GM19452 (cell line): ENCODE results near the gene ADAMTS9.
A peak's percentile ranks its signal among the peaks of the same experiment; 100 is the strongest.
"Not testable (repeated sequence)": the region's sequence is repeated elsewhere in the genome, so short reads cannot be mapped to it uniquely, and the experiment has no call there.

Source experiments
- ATAC-seq: cut with Tn5 transposase; IDR thresholded peaks from one replicate; pipeline ENCODE4 v1.9.1; 2021; ENCODE audit not compliant: unreplicated experiment

Gene ADAMTS9

DNA sequence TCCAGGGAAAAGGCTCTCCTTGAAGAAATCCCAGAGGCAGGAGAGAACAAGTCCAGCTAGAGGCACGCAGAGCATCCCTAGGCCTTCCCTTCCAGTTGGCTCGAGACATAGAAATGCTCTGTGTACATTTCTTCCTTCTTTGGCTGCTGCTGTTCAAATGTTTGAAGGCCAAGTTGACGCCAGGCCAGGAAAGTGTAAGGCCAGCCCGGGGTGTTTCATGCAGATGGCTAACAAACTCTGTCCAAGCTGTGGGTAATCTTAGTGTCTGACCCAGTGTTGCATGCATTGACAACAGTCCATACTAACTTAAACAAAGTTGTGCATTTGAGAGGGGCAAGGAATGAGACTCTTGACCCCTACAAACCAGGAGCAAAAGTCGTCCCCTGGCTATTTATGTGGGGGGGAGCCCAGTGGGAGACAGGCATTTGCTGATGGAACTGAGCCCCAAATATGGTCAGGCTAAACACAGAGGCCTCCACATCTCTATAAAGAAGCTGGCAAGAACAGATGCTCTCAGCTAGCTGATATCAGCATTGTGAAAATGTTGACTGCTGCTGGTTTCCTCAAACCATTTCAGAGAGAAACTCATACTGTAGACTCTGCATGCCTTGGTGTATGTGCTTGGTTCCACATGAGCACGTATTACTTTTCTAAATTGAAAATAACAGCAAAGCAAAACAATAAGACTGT is 139.5 kb downstream of the ADAMTS9 start:
- no peak for ATAC-seq

DNA sequence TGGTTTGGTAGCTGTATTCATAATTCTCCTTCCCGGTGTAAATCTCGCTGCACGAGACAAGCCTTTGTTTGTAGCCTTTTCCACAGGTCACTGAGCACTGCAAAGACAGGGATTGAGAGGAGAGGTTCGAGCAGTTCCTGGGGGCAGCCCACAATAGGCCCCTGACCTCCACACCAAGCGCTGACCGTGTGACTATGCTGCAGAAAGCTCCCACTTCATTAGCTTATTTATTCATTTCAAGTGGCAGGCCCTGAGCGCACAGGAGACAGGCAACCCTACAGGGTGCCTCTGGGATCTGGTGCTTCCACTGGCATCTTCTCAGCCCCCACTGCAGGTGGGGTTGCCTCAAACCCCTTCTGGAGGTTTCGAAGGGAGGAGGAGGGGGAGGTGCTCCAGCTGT is 140.9 kb downstream of the ADAMTS9 start:
- no peak for ATAC-seq

DNA sequence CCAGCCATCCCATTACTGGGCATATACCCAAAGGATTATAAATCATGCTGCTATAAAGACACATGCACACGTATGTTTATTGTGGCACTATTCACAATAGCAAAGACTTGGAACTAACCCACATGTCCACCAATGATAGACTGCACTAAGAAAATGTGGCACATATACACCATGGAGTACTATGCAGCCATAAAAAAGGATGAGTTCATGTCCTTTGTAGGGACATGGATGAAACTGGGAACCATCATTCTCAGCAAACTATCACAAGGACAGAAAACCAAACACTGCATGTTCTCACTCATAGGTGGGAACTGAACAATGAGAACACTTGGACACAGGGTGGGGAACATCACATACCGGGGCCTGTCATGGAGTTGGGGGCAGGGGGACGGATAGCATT is 142.6 kb downstream of the ADAMTS9 start:
- not testable (repeated sequence) for ATAC-seq

DNA sequence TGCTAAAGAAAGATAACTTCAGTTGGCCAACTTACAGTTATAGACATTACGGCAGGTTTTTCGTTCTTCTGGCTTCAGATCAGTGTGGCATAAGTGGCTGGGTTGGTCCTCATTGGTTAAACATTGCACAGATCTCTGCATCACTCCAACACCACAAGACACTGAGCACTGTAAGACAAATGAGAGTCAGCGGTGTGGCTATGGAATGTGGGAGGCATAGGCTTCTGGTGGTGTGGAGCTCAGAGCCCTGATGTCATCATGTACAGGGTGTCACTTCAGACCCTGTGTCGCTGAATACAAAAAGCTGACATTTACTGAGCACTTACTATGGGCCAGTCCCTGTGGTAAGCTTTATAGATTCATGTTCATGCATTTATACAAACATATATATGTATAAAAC is 146.0 kb downstream of the ADAMTS9 start:
- no peak for ATAC-seq

DNA sequence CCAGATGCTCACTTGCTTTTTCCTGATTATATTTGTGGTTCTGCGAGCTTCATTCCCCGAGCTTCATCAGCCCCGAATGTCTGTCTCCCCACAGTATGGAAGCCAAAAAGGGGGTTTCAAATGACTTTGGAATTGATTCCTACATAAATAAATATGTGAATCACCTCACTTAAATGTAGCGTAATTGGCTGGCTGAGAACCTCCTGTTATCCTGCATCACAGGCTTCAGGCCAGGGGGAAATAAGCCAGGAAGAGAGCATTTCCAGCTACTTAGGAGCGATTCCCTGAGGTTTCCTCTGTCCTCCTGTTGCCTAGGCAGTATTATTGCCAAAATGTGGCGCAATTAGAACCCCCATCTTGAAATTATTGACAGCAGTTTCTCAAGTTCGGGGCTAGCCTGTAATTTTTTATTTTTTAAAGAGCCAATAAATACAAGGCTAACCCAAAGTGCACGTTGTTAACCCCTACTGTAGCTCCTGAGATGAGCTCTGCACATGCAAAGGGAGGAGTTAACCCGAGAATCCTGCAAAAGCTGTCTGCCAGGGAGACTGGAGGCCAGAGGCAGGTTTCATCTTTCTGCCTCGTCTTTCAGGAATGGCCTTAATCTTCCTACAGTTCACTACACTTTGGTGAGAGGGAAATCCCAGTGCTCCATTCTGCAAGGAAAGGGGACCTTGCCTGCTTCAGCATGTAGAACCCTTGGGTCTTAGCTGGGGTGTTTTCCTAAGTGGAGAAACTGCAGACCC is 148.2 kb downstream of the ADAMTS9 start:
- ATAC-seq = no peak

DNA sequence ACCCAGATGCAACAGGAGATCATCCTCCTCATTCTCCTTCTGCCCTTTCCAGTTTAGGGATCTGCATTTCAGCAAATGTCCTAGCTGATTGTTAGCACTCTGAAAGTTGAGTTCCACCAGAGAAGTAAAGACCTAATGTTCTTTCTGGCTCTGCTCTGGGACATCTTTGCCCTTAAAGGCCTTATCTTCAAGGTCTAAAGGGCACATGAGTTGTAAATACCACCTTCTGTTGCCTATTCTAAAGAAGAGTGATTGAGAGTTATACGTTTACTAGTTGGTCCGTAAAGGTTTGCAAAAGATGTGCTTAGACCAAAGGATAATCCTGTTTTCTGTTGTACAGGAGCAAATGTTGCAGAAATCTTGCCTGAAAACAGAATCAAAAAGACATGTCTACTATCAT is 151.6 kb downstream of the ADAMTS9 start:
- no peak for ATAC-seq

DNA sequence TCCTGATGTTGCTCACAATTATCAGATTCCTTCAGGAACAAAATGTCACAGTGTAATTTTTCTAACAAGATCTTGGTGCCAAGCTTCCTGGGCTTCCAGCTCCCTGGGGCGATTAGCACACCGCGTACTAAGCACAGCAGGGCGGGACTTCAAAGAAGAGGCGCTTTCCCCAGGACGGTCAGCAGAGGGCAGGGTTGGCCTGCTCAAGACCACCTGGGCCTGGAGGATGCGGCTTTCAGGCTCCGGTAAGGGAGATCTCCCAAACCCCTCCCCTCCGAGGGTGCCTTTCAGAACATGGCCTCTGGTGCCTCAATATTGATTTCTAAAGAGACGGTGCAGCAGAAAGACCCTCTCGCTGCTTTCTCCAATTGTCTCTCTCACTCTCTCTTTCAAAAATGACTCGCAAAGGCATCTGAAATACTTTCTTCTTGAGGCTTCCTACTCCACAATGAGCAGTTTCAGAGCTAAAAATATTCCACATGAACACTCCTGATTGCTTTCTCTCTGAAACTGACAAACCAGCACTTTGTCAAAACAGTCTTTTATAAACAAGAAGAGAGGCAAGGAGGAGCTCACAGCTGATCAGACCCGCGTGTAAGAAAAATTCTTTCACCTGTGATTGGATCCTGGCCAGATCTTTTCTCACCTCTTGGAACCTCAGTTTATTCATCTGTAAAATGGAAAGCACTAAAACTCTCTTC is 154.0 kb downstream of the ADAMTS9 start:
- peak; percentile 91 for ATAC-seq

DNA sequence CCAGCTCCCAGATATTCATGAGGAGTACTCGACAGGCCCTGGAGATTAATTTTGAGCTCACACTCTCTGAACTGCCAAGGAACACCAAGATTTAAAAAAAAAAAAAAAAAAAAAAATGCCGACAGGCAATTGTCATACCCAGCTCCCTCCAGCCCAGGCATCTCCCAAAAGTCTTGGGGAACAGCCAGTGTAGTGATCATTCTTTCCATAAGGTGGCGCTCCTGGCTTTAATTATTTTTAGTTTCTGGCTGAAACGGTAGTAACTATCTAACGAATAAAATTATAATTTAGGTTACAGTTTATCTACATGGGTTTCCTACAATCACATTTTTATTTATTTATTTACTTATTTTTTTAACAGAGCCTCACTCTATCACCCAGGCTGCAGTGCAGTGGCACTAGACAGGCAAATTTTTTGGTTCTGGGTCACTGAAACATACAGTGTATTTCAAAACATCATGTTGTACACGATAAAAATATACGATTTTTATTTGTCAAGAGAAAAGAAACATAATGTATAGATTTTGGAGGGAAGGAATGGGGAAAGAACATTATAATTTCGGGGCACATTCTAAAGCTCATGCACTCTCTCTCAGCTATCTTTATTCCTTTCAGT is 157.3 kb downstream of the ADAMTS9 start:
- ATAC-seq = no peak

DNA sequence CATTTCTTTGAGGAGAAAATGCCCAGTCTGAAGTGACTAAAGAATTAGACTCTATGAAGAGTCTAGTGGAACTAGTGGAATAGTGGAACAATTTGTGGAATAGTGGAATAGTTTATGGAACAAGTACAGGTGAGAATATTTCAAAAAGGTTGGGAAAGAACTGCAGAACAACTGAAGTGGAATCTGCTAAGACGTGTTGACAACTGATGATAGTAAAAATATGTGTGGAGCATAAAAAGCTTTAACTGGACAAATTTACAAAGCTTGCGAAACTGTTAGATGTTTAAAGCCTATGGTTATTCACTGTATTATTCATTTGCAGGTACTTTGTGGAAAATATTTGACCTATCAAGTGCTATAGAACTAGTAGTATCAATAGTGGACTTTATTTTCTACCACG is 164.5 kb downstream of the ADAMTS9 start:
- no peak for ATAC-seq

DNA sequence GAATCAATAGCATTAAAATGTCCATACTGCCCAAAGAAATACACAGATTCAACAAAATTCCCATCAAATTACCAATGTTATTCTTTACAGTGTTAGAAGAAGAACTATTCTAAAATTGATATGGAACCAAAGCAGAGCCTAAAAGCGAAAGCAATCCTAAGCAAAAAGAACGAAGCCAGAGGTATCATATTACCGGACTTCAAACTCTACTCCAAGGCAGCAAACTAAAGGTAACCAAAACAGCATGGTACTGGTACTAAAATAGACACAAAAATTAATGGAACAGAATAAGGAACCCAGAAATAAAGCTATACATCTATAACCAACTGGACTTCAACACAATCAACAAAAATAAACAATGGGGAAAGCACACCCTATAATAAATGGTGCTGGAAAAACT is 167.5 kb downstream of the ADAMTS9 start:
- no peak for ATAC-seq

DNA sequence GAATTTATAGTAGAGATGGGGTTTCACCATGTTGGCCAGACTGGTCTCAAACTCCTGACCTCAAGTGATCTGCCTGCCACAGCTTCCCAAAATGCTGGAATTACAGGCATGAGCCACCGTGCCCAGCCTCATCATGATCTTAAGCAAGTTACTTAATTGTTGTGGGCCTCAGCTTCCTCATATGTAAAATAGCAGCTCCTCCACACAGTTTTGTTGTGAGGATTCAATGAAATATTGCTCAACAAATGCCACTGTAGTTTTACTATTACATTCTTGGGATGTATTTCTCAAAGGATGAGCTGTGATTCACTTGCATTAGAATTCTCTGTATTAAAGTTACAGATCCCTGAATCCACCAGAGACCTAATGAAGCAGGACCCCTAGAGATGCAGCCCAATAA is 168.8 kb downstream of the ADAMTS9 start:
- no peak for ATAC-seq

DNA sequence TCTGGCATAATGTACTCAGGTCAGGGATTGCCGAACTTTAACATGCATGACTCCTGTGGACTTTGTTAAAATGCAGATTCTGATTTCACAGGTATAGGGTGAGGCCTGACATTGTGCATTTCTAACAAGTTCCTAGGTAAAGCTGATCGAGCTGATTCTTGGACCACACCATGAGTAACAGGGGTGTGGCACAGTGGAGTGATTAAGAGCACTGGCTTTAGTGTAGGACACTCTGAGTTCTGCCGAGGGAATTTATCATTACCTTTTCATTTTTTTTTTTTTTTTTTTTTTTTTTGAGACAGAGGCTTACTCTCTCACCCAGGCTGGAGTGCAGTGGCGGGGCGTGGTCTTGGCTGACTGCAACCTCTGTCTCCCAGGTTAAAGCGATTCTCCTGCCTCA is 169.3 kb downstream of the ADAMTS9 start:
- no peak for ATAC-seq

DNA sequence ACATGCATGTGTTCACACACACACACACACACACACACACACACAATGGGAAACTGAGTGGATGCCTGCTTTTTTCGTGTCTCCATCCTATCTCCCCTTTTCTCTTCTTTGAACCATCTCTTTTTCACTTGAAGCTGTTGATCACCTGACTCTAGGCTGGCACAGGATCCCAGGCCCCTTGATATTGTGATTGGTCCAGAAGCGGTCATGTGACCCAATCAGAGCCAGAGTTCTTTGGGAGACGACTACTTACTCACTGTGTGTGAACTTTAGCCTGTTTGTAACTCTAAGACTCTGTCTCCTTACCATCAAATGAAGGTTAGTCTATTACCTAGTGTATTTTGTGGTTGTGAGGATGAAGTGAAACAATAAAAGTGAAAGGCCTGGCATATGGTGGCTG is 172.9 kb downstream of the ADAMTS9 start:
- ATAC-seq = no peak

DNA sequence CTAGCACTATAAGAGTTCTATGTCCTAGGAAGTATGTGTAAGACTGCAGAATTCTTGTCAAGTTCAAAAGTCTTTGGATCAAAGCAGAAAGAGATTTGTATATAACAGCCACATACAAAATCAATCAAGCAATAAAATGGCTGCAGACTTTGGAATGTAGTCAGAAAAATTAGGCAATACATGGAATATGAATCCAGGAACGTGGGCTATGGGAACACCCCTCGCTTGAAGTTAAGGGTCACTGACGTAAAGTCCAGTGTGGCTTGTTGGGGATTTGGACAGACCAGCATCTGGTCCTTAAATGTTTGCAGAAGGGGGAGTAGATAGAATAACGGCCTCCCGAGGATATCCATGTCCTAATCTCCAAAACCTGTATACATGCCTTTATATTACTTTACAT is 178.6 kb downstream of the ADAMTS9 start:
- no peak for ATAC-seq

DNA sequence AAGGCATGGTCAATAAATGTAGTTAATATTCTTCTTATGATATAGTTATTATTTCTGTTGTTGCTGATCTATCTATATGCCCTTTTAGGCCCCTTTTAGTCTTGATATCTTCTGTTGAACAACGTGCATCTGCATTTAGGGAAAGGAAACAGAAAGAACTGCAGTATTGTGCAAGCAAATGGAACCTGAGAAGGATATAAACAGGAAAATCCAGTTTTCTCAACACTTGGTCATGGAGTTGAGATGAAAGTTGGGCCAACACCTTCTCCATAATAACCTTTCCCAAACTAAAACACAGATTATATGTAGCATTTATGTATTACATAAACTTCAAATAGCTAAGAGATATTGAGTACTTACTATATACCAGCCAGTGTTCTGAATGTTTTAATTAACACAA is 179.7 kb downstream of the ADAMTS9 start:
- no peak for ATAC-seq

DNA sequence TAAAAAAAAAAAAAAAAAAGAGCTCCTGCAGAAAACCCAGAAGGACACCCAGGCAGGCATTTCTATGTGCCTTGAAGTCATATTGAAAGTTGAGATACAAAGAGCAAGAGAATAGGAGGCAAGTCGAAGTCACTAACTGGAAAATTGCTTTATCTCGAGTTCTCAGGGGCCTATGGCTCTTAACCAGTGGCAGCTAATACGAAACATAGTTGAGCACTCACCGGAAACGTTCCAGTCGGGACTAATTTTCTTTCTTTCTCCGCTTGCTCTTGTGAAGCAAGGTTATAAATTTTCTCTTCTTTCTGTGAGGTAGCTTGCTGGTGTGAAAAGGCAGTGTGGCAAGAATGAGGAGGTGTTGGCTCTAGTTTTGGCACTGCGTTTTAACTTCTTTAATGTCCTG is 181.5 kb downstream of the ADAMTS9 start:
- ATAC-seq = no peak

DNA sequence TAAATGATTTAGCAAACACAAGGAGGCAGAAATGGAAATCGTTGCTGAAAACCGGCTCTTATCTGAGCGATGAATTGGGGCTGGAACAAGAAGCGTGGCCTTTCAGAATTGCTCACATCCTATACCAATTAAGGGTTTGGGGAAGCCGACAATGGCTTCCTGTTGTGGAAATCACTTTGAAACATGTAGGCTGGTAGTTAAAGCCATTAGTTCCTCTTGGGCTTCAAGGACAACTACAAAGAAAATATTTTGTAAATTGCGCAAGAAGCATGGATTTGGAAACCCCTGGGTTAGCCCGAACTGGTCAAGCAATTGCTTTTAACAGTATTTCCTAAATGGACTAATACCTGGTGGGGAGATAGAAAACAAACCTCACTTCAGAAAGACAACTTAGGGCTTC is 182.4 kb downstream of the ADAMTS9 start:
- ATAC-seq = no peak

DNA sequence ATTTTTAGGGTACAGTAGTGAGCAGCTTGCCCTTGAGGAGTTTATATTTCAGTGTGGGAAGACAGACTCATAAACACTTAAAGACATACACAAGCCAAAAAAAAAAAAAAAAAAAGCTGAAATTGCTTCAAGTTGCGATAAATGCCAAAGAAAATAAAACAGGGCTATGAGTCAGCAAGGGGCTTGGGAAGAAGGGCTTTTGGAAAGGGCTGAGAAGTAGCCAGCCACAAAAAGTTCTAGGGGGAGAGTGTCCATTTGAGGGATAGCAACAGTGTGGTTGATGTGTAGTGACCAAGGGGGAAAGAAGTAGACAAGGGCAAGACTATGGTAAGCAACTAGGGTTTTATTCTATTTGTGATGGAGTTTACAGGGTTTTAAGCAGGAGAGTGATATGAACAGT is 185.5 kb downstream of the ADAMTS9 start:
- ATAC-seq = no peak

DNA sequence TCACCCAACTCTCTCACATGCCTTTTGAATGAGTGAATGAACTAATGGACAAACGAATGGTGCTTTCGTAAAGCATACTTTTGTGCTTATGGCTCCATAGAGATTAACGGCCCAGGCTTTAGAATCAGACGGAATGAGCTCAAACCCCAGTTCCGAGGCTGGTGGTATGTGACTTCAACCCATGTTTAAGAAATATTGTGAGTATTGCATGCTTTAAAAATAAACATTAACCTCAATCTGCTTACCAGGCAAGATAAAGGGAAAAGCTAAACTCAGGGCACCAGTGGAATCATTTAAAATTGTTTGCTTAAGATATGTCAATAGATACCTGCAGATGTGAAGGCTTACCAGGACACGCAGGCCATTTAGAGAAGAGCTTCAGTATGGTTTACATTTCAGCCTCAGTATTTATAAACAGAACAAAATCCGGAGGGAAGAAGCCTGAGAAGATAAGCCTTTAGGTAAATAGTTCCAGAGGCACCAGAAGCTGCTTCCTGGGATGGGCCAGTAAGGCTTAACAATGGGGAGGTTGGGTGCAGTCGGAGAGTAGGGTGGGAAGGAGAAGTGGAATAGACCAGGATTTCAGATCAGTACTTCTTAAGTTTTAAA is 186.4 kb downstream of the ADAMTS9 start:
- ATAC-seq = no peak

DNA sequence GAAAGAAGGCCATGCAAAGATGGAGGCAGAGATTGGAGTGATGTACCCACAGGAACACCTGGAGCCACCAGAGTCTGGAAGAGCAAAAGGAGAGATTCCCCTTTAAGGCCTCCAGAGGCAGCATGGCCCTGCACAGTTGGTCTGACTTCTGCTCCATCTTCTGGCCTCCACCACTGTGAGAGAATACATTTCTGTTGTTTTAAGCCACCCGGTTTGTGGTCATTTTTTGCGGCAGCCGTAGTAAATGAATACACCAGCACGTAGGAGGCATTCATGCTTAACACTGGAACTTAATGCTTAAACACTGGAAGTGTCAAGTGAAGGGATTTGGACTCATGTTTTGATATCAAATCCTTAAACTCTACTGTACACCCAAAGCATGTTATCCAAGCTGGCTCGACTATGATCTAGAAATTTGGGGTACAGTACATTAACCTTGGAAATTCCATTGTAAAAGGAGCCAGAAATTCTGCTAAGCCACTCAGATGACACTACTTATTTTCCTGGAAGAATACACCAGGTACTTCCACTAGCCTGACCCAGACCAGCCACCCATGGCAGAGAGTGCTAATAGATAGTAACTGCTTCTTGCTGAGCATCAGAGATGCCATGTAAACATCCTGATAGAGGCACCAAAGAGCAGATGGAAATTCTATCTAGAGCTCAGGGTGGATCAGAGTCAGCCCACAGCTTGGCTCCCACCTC is 190.9 kb downstream of the ADAMTS9 start:
- no peak for ATAC-seq
